Mesenteric fat pad (tissue), 1 donor: ENCODE measurements around the gene EXOSC7. TPM values are rescaled to one million over a fixed set of nuclear protein-coding genes. Genes with fewer than 3 reads are reported as not detected.
"Not testable (repeated sequence)": the region's sequence is repeated elsewhere in the genome, so short reads cannot be mapped to it uniquely, and the experiment has no call there.

Experiments used
- DNase-seq: peaks from one replicate; pipeline ENCODE4 v3.0.0-alpha.2; 2020; ENCODE audit warnings: low spot score
- total RNA-seq: library from RNA; stranded (reverse); fragmentation: NEBNext Ultra II Directional; extraction: Animal tissue kit (Norgen Biotek cat#: 25700); gene quantifications from one replicate; pipeline ENCODE4 v1.2.1, GENCODE V29; 2021
- donor health status: DM: yes; HTN: yes; CAD: no.

Gene EXOSC7
- total RNA-seq, 1 donor from 2014 or later, result 35.4 TPM

- not testable (repeated sequence) for DNase-seq
Measured at GRCh38 chr3:45053805-45054195, 77.8 kb downstream of the EXOSC7 start.

DNA sequence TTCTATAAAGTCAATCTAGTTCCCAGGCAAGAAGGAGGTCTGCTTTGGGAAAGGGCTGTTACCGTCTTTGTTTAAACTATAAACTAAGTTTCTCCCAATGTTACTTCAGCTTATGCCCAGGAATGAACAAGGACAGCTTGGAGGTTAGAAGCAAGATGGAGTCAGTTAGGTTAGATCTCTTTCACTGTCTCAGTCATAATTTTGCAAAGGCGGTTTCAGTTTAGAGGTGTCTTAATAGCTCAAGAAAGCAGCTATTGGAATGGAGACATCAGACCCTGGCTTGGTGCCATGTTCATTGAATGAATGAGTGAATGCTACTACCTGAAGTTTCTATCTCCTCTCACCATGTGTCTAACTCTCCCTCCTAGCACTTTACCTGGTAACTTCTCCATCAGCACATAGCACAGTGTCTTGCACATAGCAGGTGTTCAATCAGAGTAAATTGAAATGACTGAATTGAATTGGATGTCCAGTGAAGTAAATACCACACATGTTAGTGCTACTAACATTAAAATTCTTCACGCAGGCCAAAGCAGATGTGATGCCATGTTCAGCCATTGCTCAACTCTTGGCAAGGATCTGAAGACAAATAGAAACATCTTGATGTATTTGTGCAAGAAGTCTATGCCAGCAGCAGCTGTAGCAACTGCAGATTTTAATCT lies 78.3 kb downstream of the EXOSC7 start:
- DNase-seq, result no peak

DNA sequence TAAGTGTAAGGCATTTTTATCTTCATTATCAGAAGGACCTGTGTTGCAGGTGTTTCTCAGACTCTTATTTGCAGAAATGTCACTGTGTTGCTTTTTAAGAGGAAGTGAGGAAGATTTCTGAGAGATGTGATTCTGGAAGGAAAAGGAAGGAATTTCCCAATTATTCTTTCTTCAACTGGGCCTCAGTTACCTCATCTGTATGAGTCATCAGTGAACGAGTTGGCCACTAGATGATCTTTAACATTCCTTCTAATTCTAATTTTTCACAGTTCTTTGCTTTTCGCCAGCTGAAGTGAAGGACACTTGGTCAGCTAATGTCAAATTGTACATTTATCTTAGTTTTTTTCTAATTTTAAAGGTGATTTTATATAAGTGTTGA lies 79.0 kb downstream of the EXOSC7 start:
- DNase-seq, result no peak

- no peak for DNase-seq
Measured at GRCh38 chr3:45055411-45056143, 79.5 kb downstream of the EXOSC7 start.

- no peak for DNase-seq
Measured at GRCh38 chr3:45056608-45057301, 80.7 kb downstream of the EXOSC7 start.

- DNase-seq, result no peak
Measured at GRCh38 chr3:45057557-45057956, 81.5 kb downstream of the EXOSC7 start.

GRCh38 chr3:45059132-45059531 lies 83.1 kb downstream of the EXOSC7 start:
- no peak for DNase-seq

DNA sequence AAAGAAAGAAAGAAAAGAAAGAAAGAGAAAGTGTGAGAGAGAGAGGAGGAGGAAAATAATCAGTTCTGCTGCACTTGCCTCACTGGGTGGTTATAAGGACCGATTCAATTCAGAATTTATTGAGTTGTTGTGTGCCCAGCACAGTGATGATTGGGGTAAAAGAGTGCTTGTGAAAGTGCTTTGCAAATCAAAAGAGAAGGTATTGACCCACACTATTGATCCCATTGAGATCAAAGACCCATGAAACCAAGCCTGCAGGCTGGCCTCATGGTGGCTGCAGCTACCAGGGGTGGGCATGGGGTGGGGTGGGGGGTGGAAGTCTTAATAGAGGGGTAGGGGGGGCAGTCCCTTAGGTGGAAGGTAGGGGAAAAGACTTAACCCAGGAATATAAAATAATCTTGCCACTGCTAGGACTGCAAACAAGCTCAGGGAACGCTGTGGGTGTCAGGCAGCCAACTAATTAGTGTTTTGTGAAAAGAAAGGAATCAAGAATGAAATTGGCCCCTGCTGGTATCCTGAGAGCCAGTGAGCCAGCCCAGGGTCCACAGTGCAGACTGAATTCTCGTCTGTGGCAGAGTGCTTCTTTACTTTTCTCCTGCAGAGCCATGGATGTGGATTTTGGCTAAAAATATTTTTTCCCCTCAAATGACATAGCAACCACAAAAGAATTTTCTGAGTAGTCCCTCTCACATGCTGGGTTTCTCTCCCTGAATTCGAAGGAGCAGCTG lies 84.3 kb downstream of the EXOSC7 start:
- no peak for DNase-seq

Other genes with a start within 250 kb of the EXOSC7 start
- 3.1 TPM for gene ZNF501, start 246.6 kb upstream of the EXOSC7 start, total RNA-seq
- 17.9 TPM for gene KIAA1143, start 214.6 kb upstream of the EXOSC7 start, total RNA-seq
- gene KIF15, start 214.4 kb upstream of the EXOSC7 start, total RNA-seq, result 0.42 TPM
- gene TMEM42, start 114.3 kb upstream of the EXOSC7 start, total RNA-seq, result 8.1 TPM
- gene TGM4, start 101.6 kb upstream of the EXOSC7 start, total RNA-seq, result not detected
- 108 TPM for gene ZDHHC3, start 70 bp upstream of the EXOSC7 start, total RNA-seq
- gene CLEC3B, start 50.1 kb downstream of the EXOSC7 start, total RNA-seq, result 217 TPM
- gene CDCP1, start 170.1 kb downstream of the EXOSC7 start, total RNA-seq, result 4.8 TPM